Measurements from ENCODE around the gene TAF10.

GRCh38 chr11:6617315-6617781, 5.3 kb upstream of the TAF10 start:
- TF ChIP-seq CTCF (IDR thresholded peaks at IDR 0.05): no peak
- TF ChIP-seq POLR2A (IDR thresholded peaks at IDR 0.05): no peak
